Thyroid gland (tissue), 4 donors: ENCODE results near the gene FLT1.

Experiments
- POLR2A ChIP-seq, 2 donors: fragments of 450-650 bp; IDR thresholded peaks; one replicate each; pipeline ENCODE4 v1.6.1; 2017; ENCODE audit warnings: antibody characterized with exemption in 2 of 2, mild to moderate bottlenecking in 2 of 2, moderate library complexity in 1 of 2
- TF ChIP-seq, protein P1 (sequence below), 6 experiments: fragments of 200-600 bp in 3 of 6; fragments of 450-650 bp in 3 of 6; sonication (generic) in 3 of 6; IDR thresholded peaks; one replicate each; pipeline ENCODE4 v1.5.1; 2016 to 2019; ENCODE audit warnings: antibody characterized with exemption in 6 of 6, mild to moderate bottlenecking in 2 of 6, inconsistent platforms in 1 of 6, moderate library complexity in 1 of 6

DNA sequence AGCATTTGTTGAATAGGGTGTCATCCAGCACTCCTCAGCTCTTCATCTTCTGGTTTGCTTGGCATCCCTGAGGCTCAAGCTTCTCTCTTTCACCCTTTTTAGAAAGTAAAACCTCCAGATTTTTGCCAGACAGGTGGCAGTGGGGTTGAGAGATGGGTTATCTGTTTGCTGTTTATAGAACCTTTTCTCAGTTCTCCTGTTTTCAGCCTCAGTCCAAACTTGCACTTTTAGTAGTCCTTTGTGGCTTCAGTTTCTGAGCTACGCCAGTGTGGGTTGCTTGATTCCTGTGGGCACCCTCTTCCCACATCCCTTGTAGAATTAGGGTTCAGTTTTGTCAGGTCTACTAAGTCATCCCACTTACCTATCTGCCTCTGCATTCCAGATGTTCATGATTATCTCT lies 208.7 kb downstream of the FLT1 start:
- TF ChIP-seq, protein P1, sequence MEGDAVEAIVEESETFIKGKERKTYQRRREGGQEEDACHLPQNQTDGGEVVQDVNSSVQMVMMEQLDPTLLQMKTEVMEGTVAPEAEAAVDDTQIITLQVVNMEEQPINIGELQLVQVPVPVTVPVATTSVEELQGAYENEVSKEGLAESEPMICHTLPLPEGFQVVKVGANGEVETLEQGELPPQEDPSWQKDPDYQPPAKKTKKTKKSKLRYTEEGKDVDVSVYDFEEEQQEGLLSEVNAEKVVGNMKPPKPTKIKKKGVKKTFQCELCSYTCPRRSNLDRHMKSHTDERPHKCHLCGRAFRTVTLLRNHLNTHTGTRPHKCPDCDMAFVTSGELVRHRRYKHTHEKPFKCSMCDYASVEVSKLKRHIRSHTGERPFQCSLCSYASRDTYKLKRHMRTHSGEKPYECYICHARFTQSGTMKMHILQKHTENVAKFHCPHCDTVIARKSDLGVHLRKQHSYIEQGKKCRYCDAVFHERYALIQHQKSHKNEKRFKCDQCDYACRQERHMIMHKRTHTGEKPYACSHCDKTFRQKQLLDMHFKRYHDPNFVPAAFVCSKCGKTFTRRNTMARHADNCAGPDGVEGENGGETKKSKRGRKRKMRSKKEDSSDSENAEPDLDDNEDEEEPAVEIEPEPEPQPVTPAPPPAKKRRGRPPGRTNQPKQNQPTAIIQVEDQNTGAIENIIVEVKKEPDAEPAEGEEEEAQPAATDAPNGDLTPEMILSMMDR (IDR thresholded peaks at IDR 0.05): no peak
- no peak for TF ChIP-seq POLR2A (IDR thresholded peaks at IDR 0.05)
